HFFc6 (cell line): ENCODE measurements around the gene STK32C. TPM values are rescaled to one million over a fixed set of nuclear protein-coding genes. Genes with fewer than 3 reads are reported as not detected.

ENCODE experiments used
- DNase-seq: peaks from one replicate; pipeline ENCODE4 v3.0.0-alpha.2; 2018
- H3K27ac Mint-ChIP-seq: 2 replicates; pipeline ENCODE4 v1.8.0; 2020; ENCODE audit warnings: mild to moderate bottlenecking, mixed read lengths
- H3K27me3 Mint-ChIP-seq: 2 replicates; pipeline ENCODE4 v1.8.0; 2021; ENCODE audit warnings: mild to moderate bottlenecking, moderate library complexity, mixed read lengths; ENCODE audit not compliant: insufficient read depth
- H3K36me3 Mint-ChIP-seq: 2 replicates; pipeline ENCODE4 v1.8.0; 2021; ENCODE audit warnings: low read depth, mixed read lengths
- H3K4me1 Mint-ChIP-seq: 2 replicates; pipeline ENCODE4 v1.8.0; 2020; ENCODE audit warnings: low read depth, mixed read lengths
- H3K4me3 Mint-ChIP-seq: 2 replicates; pipeline ENCODE4 v1.8.0; 2020; ENCODE audit warnings: mild to moderate bottlenecking, moderate library complexity, mixed read lengths
- H3K9me3 Mint-ChIP-seq: 2 replicates; pipeline ENCODE4 v1.8.0; 2020; ENCODE audit warnings: mild to moderate bottlenecking, mixed read lengths
- total RNA-seq, 6 experiments: library from RNA; stranded (reverse); fragmentation: NEBNext Ultra II Directional; extraction: Animal tissue kit (Norgen Biotek cat#: 25700); gene quantifications; 2 replicates in 1 of 6; 3 replicates in 5 of 6; pipeline ENCODE4 v1.2.3, GENCODE V29; 2021
- TF ChIP-seq, protein P1 (sequence below): fragments of 200-600 bp; sonication (generic); IDR thresholded peaks from 2 replicates; pipeline ENCODE4 v1.5.0; 2021; ENCODE audit warnings: antibody characterized with exemption, mild to moderate bottlenecking

Gene STK32C
- total RNA-seq, 6 experiments from 2014 or later = 5.5 to 8.3 (median 7.2) TPM

DNA sequence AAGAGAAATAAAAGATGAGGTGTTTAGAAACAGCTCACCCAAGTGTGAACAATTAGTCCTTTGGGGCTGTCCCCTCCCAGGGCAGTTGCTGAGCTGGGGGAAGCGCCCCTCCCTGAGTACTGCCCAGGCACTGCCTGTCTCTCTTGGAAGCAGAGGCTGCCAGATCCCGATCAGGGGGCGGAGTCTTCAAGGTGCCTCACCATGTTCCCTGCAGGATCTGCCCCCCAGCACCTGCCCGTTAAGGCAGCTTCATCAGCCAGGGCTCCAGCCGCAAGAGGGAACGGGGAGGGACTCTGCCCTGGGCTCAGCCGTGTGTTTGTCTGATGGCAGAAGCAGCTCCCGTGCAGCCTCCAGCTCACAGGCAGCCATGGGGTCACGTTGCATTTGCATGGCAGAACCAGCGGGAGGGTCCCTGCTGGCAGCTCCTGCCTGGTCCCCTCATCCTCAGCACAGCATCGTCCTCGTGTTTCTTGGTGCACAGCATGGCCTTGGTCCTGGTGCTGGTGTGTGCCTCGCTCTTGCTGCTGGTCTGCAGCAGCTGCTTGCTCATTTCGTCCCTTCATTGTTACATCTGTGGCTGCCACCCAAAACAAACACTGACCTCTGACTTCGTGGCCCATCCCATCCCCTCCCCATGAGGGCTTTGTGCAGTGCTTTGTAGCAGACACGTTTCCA is 131.7 kb downstream of the STK32C start:
- peaks cover 19% of the 10 kb centered on the region for H3K9me3 Mint-ChIP-seq
- H3K27ac Mint-ChIP-seq = no peak overlapping the region
- peaks cover 4% of the 10 kb centered on the region; the same call in 1 of the 2 replicates for H3K36me3 Mint-ChIP-seq
- peaks cover 18% of the 10 kb centered on the region for H3K27me3 Mint-ChIP-seq
- no peak for DNase-seq
- no peak overlapping the region for H3K4me3 Mint-ChIP-seq
- no peaks in the 10 kb centered on the region for H3K4me1 Mint-ChIP-seq
- TF ChIP-seq, protein P1, sequence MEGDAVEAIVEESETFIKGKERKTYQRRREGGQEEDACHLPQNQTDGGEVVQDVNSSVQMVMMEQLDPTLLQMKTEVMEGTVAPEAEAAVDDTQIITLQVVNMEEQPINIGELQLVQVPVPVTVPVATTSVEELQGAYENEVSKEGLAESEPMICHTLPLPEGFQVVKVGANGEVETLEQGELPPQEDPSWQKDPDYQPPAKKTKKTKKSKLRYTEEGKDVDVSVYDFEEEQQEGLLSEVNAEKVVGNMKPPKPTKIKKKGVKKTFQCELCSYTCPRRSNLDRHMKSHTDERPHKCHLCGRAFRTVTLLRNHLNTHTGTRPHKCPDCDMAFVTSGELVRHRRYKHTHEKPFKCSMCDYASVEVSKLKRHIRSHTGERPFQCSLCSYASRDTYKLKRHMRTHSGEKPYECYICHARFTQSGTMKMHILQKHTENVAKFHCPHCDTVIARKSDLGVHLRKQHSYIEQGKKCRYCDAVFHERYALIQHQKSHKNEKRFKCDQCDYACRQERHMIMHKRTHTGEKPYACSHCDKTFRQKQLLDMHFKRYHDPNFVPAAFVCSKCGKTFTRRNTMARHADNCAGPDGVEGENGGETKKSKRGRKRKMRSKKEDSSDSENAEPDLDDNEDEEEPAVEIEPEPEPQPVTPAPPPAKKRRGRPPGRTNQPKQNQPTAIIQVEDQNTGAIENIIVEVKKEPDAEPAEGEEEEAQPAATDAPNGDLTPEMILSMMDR = no peak

DNA sequence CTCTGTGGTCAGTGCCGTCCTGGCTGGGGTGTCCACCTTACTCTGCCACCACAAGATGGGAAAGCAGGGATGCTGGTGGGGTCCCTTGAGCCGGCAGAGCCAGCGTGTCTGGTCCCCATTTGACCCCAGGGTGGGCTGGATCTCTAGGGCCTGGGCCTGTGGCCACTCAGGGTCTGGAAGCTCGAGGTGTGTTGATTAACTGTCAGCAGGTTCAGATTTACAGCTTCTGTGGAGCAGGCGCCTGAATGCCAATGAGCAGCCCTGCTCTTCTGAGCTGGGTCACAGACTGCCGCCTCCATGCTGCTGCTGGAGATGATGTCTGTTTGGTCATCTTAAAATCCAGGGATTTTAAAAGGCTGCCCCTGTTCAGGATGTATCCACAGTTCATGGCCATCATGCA is 132.3 kb downstream of the STK32C start:
- H3K27ac Mint-ChIP-seq = no peak overlapping the region
- H3K4me3 Mint-ChIP-seq = no peak overlapping the region
- H3K36me3 Mint-ChIP-seq = peaks cover 4% of the 10 kb centered on the region; the same call in 1 of the 2 replicates
- no peak for DNase-seq
- no peaks in the 10 kb centered on the region for H3K4me1 Mint-ChIP-seq
- TF ChIP-seq, protein P1 = no peak
- peaks cover 19% of the 10 kb centered on the region for H3K9me3 Mint-ChIP-seq
- H3K27me3 Mint-ChIP-seq = peaks cover 19% of the 10 kb centered on the region

DNA sequence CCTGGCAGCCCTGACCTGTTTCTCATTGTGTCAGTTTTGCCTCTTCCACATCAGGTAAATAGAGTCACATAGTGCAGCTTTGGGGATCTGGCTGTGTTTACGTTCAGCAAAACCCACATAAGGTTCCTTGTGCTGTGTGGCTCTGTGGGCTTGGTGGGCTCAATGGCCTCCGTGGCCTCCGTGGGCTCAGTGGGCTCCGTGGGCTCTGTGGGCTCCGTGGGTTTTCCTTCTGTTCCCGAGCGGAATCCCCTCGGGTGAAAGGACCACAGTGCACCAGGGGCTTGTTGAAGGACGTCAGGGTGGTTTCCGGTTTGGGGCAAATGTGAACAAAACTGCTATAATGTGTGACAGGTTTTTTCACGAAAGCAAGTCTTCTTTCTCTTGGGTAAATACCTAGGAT is 133.5 kb downstream of the STK32C start:
- peaks cover 19% of the 10 kb centered on the region for H3K27me3 Mint-ChIP-seq
- H3K36me3 Mint-ChIP-seq = peaks cover 4% of the 10 kb centered on the region; the same call in 1 of the 2 replicates
- H3K4me1 Mint-ChIP-seq = no peaks in the 10 kb centered on the region
- TF ChIP-seq, protein P1 = no peak
- H3K27ac Mint-ChIP-seq = no peak overlapping the region
- no peak for DNase-seq
- no peak overlapping the region for H3K4me3 Mint-ChIP-seq
- H3K9me3 Mint-ChIP-seq = peaks cover 19% of the 10 kb centered on the region

DNA sequence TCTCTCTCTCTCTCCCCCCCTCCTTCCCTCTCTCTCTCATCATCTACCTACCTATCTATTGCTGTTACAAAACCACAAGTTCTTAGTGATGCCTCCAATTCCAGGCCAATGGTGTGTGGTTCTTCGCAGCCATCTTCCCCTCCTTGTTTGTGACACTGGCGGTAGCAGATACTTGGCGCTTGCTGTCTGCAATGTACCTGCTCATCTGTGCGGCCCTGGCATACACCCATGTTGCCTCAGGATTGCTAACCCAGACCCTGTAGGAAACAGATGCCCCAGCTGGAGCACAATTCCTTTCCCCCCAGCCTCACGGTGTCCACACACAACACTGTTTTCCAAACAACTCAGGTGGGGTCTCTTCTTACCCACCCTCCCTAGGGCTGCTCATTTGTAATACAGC is 134.6 kb downstream of the STK32C start:
- H3K4me1 Mint-ChIP-seq = no peaks in the 10 kb centered on the region
- H3K27me3 Mint-ChIP-seq = peaks cover 18% of the 10 kb centered on the region
- H3K4me3 Mint-ChIP-seq = no peak overlapping the region
- TF ChIP-seq, protein P1 = no peak
- no peak for DNase-seq
- no peak overlapping the region for H3K27ac Mint-ChIP-seq
- H3K9me3 Mint-ChIP-seq = peaks cover 19% of the 10 kb centered on the region
- H3K36me3 Mint-ChIP-seq = peaks cover 4% of the 10 kb centered on the region; the same call in 1 of the 2 replicates

DNA sequence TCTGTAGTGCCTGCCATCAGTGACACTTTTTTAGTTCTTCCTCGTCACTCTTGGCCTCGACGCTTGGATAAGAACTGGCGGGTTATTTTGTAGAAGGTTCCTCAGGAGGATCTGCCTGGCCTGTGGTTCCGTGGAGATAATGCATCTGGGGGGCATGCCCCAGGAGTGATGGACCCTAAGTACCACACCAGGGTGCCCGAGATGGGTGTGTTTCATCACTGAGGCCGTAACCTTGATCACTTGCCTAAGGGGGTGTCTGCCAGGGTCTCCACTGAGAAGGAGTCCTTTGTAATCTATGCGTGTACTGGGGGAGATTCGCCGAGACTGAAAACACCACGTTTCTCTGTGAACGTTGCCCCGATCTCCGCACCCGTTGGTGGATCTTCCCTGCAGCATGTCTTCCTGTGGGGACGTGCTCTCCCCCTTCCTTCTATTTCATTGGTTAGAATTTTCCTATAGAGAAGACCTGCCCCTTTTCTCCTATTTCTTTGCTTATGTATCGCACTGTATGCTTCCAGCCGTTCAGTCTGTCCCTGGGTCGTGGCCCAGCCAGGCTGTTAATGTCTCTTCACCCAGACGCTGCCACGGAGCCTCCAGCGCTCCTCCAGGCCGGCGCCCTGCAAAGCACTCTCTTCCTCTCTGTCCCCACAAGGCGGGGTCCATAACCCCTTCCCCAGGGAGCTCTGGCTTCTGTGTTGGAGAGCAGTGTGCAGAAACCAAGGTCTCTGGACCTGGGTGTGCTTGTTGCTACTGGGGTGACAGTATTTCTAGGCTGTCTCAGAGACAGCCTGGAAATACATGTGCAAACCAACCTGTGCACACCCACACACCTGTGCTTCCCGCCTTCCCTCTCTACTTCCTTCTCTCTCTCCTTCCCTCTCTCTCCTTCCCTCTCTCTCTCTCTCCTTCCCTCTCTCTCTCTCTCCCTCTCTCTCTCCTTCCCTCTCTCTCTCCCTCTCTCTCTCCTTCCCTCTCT is 135.4 kb downstream of the STK32C start:
- H3K4me3 Mint-ChIP-seq = no peak overlapping the region
- TF ChIP-seq, protein P1 = no peak
- H3K4me1 Mint-ChIP-seq = no peaks in the 10 kb centered on the region
- DNase-seq = no peak
- no peak overlapping the region for H3K27ac Mint-ChIP-seq
- H3K36me3 Mint-ChIP-seq = peaks cover 4% of the 10 kb centered on the region; the same call in 1 of the 2 replicates
- H3K9me3 Mint-ChIP-seq = peaks cover 19% of the 10 kb centered on the region
- H3K27me3 Mint-ChIP-seq = peaks cover 21% of the 10 kb centered on the region
